ENCODE measurements around the gene TEX11. TPM values are rescaled to one million over a fixed set of nuclear protein-coding genes. Genes with fewer than 3 reads are reported as not detected.
"Not testable (repeated sequence)": the region's sequence is repeated elsewhere in the genome, so short reads cannot be mapped to it uniquely, and the experiment has no call there.

The TEX11 gene
- total RNA-seq, 6 donors from 2014 or later = 0.10 TPM; not detected in 5

- no peaks in the 10 kb centered on the region for H3K4me1 ChIP-seq
- WGBS, 2 donors = 33 to 82% methylated on average over 1 of the region's 1 CpG
- H3K27ac ChIP-seq = no peak overlapping the region
- DNase-seq (no peak), ATAC-seq (ENCODE audit: low FRiP score in 2 of 2) (no peak)
- H3K27me3 ChIP-seq = no peaks in the 10 kb centered on the region
- no peaks in the 10 kb centered on the region for H3K36me3 ChIP-seq
- TF ChIP-seq EP300 (IDR thresholded peaks at IDR 0.05) (no peak), POLR2A (IDR thresholded peaks at IDR 0.05) (no peak), CTCF (IDR thresholded peaks at IDR 0.05) (no peak), POLR2AphosphoS5 (IDR thresholded peaks at IDR 0.05) (no peak)
- H3K4me3 ChIP-seq = no peak overlapping the region
- H3K9me3 ChIP-seq = no peaks in the 10 kb centered on the region
These were observed 373.3 kb downstream of the TEX11 start for GRCh38 chrX:70535198-70535597.

GRCh38 chrX:70527610-70528345 lies 380.7 kb downstream of the TEX11 start:
- Histone ChIP-seq H3K4me1 (no peaks in the 10 kb centered on the region), H3K4me3 (no peak overlapping the region), H3K36me3 (no peaks in the 10 kb centered on the region), H3K27ac (no peak overlapping the region), H3K27me3 (no peaks in the 10 kb centered on the region), H3K9me3 (no peaks in the 10 kb centered on the region)
- DNase-seq (no peak), ATAC-seq (ENCODE audit: low FRiP score in 2 of 2) (no peak)
- TF ChIP-seq POLR2AphosphoS5 (IDR thresholded peaks at IDR 0.05) (no peak), CTCF (IDR thresholded peaks at IDR 0.05) (no peak), EP300 (IDR thresholded peaks at IDR 0.05) (no peak), POLR2A (IDR thresholded peaks at IDR 0.05) (no peak)
- 43 to 52% methylated on average over 3 of the region's 3 CpGs for WGBS, 2 donors

- no peaks in the 10 kb centered on the region for H3K4me1 ChIP-seq
- no peaks in the 10 kb centered on the region for H3K27me3 ChIP-seq
- H3K27ac ChIP-seq = no peak overlapping the region
- no peaks in the 10 kb centered on the region for H3K36me3 ChIP-seq
- no peak overlapping the region for H3K4me3 ChIP-seq
- H3K9me3 ChIP-seq = no peaks in the 10 kb centered on the region
- ATAC-seq (ENCODE audit: low FRiP score in 2 of 2) (no peak), DNase-seq (no peak)
- TF ChIP-seq EP300 (IDR thresholded peaks at IDR 0.05) (no peak), POLR2A (IDR thresholded peaks at IDR 0.05) (no peak), POLR2AphosphoS5 (IDR thresholded peaks at IDR 0.05) (no peak), CTCF (IDR thresholded peaks at IDR 0.05) (no peak)
These were observed 381.5 kb downstream of the TEX11 start for GRCh38 chrX:70527053-70527452.

GRCh38 chrX:70525733-70526132 lies 382.8 kb downstream of the TEX11 start:
- peak; percentile 29 to 89 for ATAC-seq (ENCODE audit: low FRiP score in 2 of 2)
- peak; percentile 79 to 83 for DNase-seq
- H3K27me3 ChIP-seq = no peaks in the 10 kb centered on the region
- 56 to 57% methylated on average over 1 to 8 of the region's 8 CpGs for WGBS, 2 donors
- H3K9me3 ChIP-seq = peaks cover 0 to 5% (median 0%) of the 10 kb centered on the region in 4 donors
- TF ChIP-seq POLR2AphosphoS5 (IDR thresholded peaks at IDR 0.05) = no peak
- TF ChIP-seq EP300 (IDR thresholded peaks at IDR 0.05) = no peak
- TF ChIP-seq POLR2A (IDR thresholded peaks at IDR 0.05) = no peak
- TF ChIP-seq CTCF (IDR thresholded peaks at IDR 0.05) = no peak
- H3K4me3 ChIP-seq = no peak overlapping the region
- H3K27ac ChIP-seq = no peak overlapping the region
- H3K36me3 ChIP-seq = no peaks in the 10 kb centered on the region
- no peaks in the 10 kb centered on the region for H3K4me1 ChIP-seq

- not testable (repeated sequence) for H3K36me3 ChIP-seq; H3K9me3 ChIP-seq; H3K27ac ChIP-seq; DNase-seq; H3K4me3 ChIP-seq; ATAC-seq (ENCODE audit: low FRiP score in 2 of 2); H3K4me1 ChIP-seq; H3K27me3 ChIP-seq
- WGBS, 2 donors = 69 to 100% methylated on average over 1 of the region's 1 CpG
These were observed 392.8 kb downstream of the TEX11 start for GRCh38 chrX:70515692-70516091.

DNA sequence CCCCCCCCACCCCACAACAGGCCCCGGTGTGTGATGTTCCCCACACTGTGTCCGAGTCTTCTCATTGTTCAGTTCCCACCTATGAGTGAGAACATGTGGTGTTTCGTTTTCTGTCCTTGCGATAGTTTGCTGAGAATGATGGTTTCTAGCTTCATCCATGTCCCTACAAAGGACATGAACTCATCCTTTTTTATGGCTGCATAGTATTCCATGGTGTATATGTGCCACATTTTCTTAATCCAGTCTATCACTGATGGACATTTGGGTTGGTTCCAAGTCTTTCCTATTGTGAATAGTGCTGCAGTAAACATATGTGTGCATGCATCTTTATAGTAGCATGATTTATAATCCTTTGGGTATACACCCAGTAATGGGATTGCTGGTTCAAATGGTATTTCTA lies 393.2 kb downstream of the TEX11 start:
- H3K4me1 ChIP-seq; H3K4me3 ChIP-seq; H3K27me3 ChIP-seq; H3K9me3 ChIP-seq; DNase-seq; H3K27ac ChIP-seq; ATAC-seq (ENCODE audit: low FRiP score in 2 of 2); H3K36me3 ChIP-seq: not testable (repeated sequence)
- 93 to 100% methylated on average over 4 of the region's 4 CpGs for whole genome bisulfite sequencing, 2 donors
